GM21723 (cell line): Measurements from ENCODE around the gene MYH10.

Source experiments
- ATAC-seq: cut with Tn5 transposase; IDR thresholded peaks from one replicate; pipeline ENCODE4 v1.9.1; 2021; ENCODE audit warnings: mild to moderate bottlenecking, moderate library complexity; ENCODE audit not compliant: unreplicated experiment

The MYH10 gene

GRCh38 chr17:8476741-8477140 is 153.8 kb downstream of the MYH10 start:
- ATAC-seq: no peak

GRCh38 chr17:8475781-8476180 is 154.7 kb downstream of the MYH10 start:
- ATAC-seq: no peak

GRCh38 chr17:8475227-8475626 is 155.3 kb downstream of the MYH10 start:
- ATAC-seq: no peak

- no peak for ATAC-seq
These were observed 155.7 kb downstream of the MYH10 start for GRCh38 chr17:8474826-8475225.

GRCh38 chr17:8473451-8474192 is 156.9 kb downstream of the MYH10 start:
- ATAC-seq: no peak

GRCh38 chr17:8472663-8473062 is 157.9 kb downstream of the MYH10 start:
- ATAC-seq: no peak

GRCh38 chr17:8470447-8471047 is 160.0 kb downstream of the MYH10 start:
- ATAC-seq: no peak

GRCh38 chr17:8469964-8470363 is 160.6 kb downstream of the MYH10 start:
- no peak for ATAC-seq

- no peak for ATAC-seq
These were observed 161.5 kb downstream of the MYH10 start for GRCh38 chr17:8468980-8469379.

- ATAC-seq: no peak
These were observed 162.4 kb downstream of the MYH10 start for GRCh38 chr17:8468127-8468526.

- ATAC-seq: no peak
These were observed 163.0 kb downstream of the MYH10 start for GRCh38 chr17:8467527-8467926.

GRCh38 chr17:8466873-8467272 is 163.7 kb downstream of the MYH10 start:
- no peak for ATAC-seq

GRCh38 chr17:8466456-8466855 is 164.1 kb downstream of the MYH10 start:
- ATAC-seq: no peak

GRCh38 chr17:8465759-8466158 is 164.8 kb downstream of the MYH10 start:
- ATAC-seq: no peak

GRCh38 chr17:8465356-8465755 is 165.2 kb downstream of the MYH10 start:
- ATAC-seq: no peak

- no peak for ATAC-seq
These were observed 165.6 kb downstream of the MYH10 start for GRCh38 chr17:8464941-8465340.

GRCh38 chr17:8463099-8463498 is 167.4 kb downstream of the MYH10 start:
- no peak for ATAC-seq

- ATAC-seq: no peak
These were observed 168.0 kb downstream of the MYH10 start for GRCh38 chr17:8462564-8462963.

- no peak for ATAC-seq
These were observed 170.7 kb downstream of the MYH10 start for GRCh38 chr17:8459831-8460230.

GRCh38 chr17:8459107-8459506 is 171.4 kb downstream of the MYH10 start:
- ATAC-seq: no peak

- ATAC-seq: no peak
These were observed 172.4 kb downstream of the MYH10 start for GRCh38 chr17:8458128-8458527.

- ATAC-seq: no peak
These were observed 174.8 kb downstream of the MYH10 start for GRCh38 chr17:8455665-8456209.
